Measurements from ENCODE around the gene TNFSF9.
"Not testable (repeated sequence)": the region's sequence is repeated elsewhere in the genome, so short reads cannot be mapped to it uniquely, and the experiment has no call there.

TNFSF9 gene

DNA sequence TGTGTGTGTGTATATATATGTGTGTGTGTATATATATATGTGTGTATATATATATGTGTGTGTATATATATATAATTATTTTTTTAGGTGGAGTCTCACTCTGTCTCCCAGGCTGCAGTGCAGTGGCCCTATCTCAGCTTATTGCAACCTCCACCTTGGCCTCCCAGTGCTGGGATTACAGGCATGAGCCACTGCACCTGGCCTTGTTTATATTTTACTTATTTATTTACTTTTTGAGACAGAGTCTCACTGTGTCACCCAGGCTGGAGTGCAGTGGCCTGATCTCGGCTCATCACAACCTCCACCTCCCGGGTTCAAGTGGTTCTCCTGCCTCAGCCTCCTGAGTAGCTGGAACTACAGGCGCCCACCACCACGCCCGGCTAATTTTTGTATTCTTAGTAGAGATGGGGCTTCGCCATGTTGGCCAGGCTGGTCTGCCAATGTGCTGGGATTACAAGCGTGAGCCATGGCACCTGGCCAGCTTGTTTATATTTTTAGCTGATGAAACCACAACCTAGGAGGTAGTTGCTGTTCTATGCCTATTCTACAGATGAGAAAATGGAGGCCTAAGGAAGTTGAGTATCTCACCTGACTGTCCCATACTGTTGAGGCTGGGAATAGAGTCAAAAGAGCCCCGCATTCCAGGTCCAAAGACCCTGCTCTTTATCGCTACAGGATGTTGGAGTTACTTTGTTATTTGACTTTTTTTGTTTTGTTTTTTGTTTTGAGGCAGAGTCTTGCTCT lies 22.6 kb upstream of the TNFSF9 start:
- not testable (repeated sequence) for DNase-seq

GRCh38 chr19:6509118-6509971 lies 21.5 kb upstream of the TNFSF9 start:
- no peak for DNase-seq

DNA sequence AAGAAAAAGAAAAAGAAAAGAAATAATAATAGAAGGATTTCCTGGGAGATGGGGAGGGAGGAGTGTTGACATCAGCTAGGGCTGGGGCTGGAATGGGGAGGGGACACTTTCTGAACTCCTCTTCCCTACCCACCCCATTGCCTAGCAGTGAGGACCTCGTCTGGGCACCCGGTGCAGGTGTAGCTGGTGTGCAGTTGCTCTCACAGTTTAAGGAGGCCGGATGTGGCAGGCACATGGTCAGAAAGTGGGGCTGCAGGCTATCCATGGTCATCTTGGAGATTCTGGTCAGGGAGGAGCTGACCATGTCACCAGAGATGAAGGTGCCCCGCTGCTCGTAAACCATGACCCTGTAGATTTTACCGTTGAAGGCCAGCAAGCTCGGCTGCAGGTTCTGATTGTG lies 20.2 kb upstream of the TNFSF9 start:
- DNase-seq: no peak

DNA sequence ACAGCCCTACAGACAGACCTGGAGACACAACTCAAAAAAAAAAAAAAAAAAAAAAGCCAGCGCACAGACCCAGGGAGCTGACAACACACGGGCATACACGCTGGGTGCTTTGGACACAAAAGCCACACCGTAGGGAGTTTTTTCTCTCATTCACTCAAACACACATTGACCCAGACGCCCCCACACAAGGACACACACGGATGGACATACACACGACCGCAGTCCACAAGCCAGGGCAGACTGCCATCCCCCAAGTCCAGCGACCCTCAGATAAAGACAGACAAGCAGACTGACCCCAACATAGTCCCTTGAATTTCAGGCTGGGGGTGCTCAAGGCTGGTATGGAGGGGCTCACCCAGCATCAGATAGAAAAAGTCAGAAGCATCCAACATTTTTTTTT lies 16.7 kb upstream of the TNFSF9 start:
- no peak for DNase-seq

DNA sequence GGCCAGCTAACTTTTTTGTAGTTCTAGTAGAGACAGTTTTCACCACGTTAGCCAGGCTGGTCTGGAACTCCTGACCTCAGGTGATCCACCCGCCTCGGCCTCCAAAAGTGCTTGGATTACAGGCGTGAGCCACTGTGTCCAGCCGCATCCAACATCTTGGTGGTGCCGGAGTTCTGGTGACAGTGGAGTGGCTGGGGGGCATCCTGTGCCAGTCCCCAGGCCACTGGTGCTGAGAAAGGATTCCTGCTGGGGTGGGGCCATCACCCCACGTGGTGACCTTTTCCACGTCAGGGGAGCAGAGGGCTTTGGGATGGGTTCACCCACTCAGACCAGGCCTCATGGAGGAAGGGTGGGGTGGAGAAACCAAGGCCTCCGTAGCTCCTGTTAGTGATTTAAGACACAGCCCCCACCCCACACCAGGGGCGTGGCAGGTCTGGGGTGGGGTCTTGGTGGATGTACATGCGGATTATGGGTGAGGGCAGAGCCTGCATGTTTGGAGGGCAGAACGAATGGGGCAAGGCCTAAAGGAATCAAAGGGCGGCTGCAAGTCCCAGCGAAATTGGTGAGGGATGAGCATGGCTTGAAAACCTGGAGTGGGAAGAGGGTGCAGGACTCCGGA lies 15.8 kb upstream of the TNFSF9 start:
- DNase-seq: no peak

DNA sequence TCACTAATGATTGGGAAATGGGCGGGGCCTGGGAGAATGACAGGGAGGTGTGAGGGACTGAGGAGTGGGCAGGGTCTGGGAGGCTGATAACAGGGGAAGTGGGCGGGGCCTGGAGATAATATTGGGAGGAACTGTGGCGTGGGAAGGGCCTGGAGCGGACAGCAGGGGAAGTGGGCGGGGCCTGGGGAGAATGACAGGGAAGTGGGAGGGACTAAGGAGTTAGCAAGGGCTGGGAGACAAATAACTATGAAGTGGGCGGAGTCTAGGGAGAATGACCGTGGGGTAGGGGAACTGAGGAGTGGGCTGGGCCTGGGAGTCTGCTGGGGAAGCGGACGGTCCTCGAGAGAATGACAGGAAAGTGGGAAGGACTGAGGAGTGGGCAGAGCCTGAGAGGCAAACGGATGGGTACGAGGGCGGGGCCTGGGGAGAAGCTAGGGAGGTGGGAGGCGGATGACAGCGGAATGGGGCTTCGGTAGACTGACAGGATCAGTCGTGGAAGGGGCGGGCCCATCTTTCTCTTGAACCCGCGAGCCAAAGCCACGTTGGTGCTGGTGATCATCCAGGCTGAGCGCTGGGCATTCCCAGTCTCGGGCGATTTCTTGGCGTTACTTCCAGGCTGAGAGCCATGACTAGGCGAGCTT lies 14.7 kb upstream of the TNFSF9 start:
- peak; percentile 81 to 86 for DNase-seq

DNA sequence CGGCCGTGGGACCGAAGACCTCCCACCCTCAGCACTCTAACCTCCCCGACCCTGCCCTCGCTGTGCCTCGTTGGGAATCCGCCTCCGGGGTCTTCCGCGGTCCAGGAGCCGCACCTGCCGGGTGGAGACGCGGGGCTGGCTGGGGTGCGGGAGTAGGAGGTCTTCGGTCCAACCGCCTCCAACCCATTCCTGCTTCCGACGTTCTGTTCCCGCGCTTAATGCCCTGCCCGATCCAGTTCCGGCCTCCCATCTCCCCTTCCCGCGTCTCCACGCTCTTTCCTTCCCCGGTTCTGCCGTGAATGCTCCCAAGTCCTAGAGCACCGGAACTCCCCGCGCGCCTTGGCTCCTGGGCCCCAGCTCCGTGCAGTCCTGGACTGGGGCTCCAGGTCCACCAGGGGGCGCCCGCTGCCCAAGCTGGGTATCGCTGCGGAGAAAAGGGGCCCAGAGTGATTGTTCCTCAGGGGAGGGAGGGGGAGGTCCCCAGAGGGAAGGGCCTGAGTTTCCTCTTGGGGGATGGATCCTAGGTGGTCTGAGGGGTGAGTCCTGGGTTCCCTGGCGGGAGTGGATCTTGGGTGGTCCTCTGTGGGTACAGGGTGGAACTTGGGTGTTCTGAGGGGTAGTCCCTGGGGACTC lies 14.1 kb upstream of the TNFSF9 start:
- DNase-seq: peak; percentile 96 to 97

DNA sequence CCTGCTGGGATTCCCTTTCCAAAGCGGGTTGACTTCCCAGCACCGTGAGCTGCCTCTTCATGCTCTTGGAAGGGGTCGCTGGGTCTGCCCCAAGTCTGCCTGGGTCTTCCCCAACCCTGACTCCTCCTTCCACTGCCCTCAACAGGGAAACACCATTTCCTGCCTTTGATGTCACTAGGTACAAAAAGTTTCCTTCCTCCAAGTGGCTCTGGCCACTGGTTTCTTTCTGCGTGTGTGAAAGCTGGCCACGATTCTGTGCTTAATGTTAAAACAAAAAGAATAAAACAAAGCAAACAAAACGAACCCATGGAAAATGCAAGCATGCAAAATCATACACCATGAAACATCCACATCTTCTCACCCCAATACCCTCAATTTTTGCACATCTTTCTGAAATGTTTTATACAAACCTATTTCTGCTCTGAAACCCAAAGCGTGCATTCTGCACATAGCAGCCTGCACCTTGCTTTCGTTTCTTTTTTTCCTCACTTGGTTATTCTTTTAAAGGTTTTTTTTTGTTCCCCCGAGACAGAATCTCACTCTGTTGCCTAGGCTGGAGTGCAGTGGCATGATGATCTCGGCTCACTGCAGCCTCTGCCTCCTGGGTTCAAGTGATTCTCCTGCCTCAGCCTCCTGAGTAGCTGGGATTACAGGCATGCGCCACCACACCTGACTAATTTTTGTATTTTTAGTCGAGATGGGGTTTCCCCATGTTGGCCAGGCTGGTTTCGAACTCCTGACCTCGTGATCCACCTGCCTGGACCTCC lies 12.5 kb upstream of the TNFSF9 start:
- peak; percentile 37 to 51 for DNase-seq

GRCh38 chr19:6519289-6519688 lies 11.5 kb upstream of the TNFSF9 start:
- no peak for DNase-seq

GRCh38 chr19:6521718-6522646 lies 8.8 kb upstream of the TNFSF9 start:
- peak; percentile 57 to 66 for DNase-seq

DNA sequence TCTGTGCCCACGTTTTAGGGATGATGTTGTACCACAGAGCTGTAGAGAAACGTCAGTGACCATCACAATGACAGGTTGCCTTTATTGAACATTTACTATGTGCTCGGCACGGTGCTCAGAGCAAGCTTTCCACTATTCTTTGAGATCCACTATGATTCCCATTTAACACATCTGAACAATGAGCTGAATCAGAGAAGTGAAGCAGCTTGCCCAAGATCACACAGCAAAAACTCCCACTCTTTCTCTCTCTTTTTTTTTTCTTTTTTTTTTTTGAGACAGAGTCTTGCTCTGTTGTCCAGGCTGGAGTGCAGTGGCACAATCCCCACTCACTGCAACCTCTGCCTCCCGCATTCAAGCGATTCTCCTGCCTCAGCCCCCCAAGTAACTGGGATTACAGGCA lies 8.1 kb upstream of the TNFSF9 start:
- DNase-seq: no peak

GRCh38 chr19:6524311-6524710 lies 6.5 kb upstream of the TNFSF9 start:
- DNase-seq: no peak

- DNase-seq: no peak
These were observed 2.8 kb upstream of the TNFSF9 start for GRCh38 chr19:6527893-6528543.

- DNase-seq: no peak
These were observed 2.2 kb upstream of the TNFSF9 start for GRCh38 chr19:6528544-6529121.

- DNase-seq: no peak
These were observed 1.5 kb upstream of the TNFSF9 start for GRCh38 chr19:6529351-6529750.

DNA sequence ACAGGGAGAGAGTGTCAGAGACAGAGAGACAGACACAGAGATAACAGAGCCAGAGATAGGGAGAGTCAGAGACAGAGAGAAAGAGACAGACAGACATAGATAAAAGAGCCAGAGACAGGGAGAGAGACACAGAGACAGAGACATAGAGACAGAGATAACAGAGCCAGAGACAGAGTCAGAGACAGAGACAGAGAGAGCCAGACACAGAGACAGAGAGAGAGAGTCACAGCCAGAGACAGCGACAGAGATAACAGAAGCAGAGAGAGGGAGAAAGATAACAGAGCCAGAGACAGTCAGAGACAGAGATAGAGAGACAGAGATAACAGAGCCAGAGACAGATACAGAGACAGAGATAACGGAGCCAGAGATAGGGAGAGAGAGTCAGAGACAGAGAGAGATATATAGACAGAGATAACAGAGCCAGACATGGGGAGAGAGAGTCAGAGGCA lies 865 bp upstream of the TNFSF9 start:
- no peak for DNase-seq

GRCh38 chr19:6531163-6531955 lies 533 bp downstream of the TNFSF9 start:
- DNase-seq: no peak

GRCh38 chr19:6531956-6532243 lies 1.1 kb downstream of the TNFSF9 start:
- DNase-seq: no peak

Data from activated CD4-positive, alpha-beta T cell treated with anti-CD3 and anti-CD28 coated beads, Interleukin-2, amount 50 U/mL, for 48 hours (primary cell).